Fibroblast of villous mesenchyme (primary cell): ENCODE results near the gene CLEC2B. TPM values are rescaled to one million over a fixed set of nuclear protein-coding genes. Genes with fewer than 3 reads are reported as not detected.

Experiments
- total RNA-seq: library from RNA; depleted of rRNA; stranded (reverse); fragments of >200 nt; gene quantifications from 2 replicates; pipeline ENCODE4 v1.2.3, GENCODE V29; 2012

Gene CLEC2B
- total RNA-seq, 1 donor = 47.9 TPM

Other genes with a start within 250 kb of the CLEC2B start
- gene CLEC2D, start 199.6 kb downstream of the CLEC2B start, total RNA-seq = 3.9 and 4.5 TPM in 2 replicates
- gene CLECL1, start 136.3 kb downstream of the CLEC2B start, total RNA-seq = not detected in 2 replicates
- not detected in 2 replicates for gene CD69, start 108.5 kb downstream of the CLEC2B start, total RNA-seq
- 0.32 and 0.43 TPM in 2 replicates for gene KLRF1, start 41.9 kb downstream of the CLEC2B start, total RNA-seq
- not detected in 2 replicates for gene KLRF2, start 12.1 kb upstream of the CLEC2B start, total RNA-seq
- gene CLEC2A, start 63.0 kb upstream of the CLEC2B start, total RNA-seq = not detected in 2 replicates
- not detected in 2 replicates for gene CLEC12A, start 102.1 kb upstream of the CLEC2B start, total RNA-seq
- gene CLEC1B, start 129.8 kb upstream of the CLEC2B start, total RNA-seq = under 0.01 TPM in 1 of 2 replicates, not detected in the other
- gene CLEC12B, start 141.3 kb upstream of the CLEC2B start, total RNA-seq = not detected in 2 replicates
- gene CLEC9A, start 161.3 kb upstream of the CLEC2B start, total RNA-seq = not detected in 2 replicates
- not detected in 2 replicates for gene CLEC1A, start 229.6 kb upstream of the CLEC2B start, total RNA-seq